ENCODE data around the gene KIF18A. TPM values are rescaled to one million over a fixed set of nuclear protein-coding genes. Genes with fewer than 3 reads are reported as not detected.

KIF18A gene
- total and polyA plus RNA-seq, 9 of the 15 experiments (the other 6 are each of a cell fraction or from before 2014, with no cell fraction given), result 15.1 to 36.1 (median 24.3) TPM

GRCh38 chr11:28107750-28108618 lies at the start of gene KIF18A, which contains the start of gene METTL15 (continued):
- TF ChIP-seq PRPF4 (IDR thresholded peaks at IDR 0.05; ENCODE audit: insufficient read depth, low read depth, low read length, poor library complexity, severe bottlenecking) (no peak), PTBP1 (IDR thresholded peaks at IDR 0.05; ENCODE audit: low read depth, low read length) (no peak), SREBF1 (IDR thresholded peaks at IDR 0.05; ENCODE audit: borderline replicate concordance, low read depth, low read length) (no peak), E2F5 (CRISPR knock-in tag; IDR thresholded peaks at IDR 0.05) (peak; percentile 72; the same call in 1 of the 2 replicates), NR2C2 (CRISPR knock-in tag; IDR thresholded peaks at IDR 0.05) (peak; percentile 14; the same call in 1 of the 2 replicates), NR2C2 (tag; IDR thresholded peaks at IDR 0.05) (peak; percentile 54), POLR2H (tag; IDR thresholded peaks at IDR 0.05; ENCODE audit: low read depth) (peak; percentile 79), ZNF408 (CRISPR knock-in tag; IDR thresholded peaks at IDR 0.05; ENCODE audit: low read depth) (no peak), SP1 (CRISPR knock-in tag; IDR thresholded peaks at IDR 0.05) (peak; percentile 82), NONO (IDR thresholded peaks at IDR 0.05; ENCODE audit: low read depth in 2 of 2, low read length in 1 of 2) (no peak), RREB1 (CRISPR knock-in tag; IDR thresholded peaks at IDR 0.05) (no peak)
- TF ChIP-seq, protein P1, sequence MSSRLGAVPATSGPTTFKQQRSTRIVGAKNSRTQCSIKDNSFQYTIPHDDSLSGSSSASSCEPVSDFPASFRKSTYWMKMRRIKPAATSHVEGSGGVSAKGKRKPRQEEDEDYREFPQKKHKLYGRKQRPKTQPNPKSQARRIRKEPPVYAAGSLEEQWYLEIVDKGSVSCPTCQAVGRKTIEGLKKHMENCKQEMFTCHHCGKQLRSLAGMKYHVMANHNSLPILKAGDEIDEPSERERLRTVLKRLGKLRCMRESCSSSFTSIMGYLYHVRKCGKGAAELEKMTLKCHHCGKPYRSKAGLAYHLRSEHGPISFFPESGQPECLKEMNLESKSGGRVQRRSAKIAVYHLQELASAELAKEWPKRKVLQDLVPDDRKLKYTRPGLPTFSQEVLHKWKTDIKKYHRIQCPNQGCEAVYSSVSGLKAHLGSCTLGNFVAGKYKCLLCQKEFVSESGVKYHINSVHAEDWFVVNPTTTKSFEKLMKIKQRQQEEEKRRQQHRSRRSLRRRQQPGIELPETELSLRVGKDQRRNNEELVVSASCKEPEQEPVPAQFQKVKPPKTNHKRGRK (tag; IDR thresholded peaks at IDR 0.05), result no peak
- TF ChIP-seq, protein P2, sequence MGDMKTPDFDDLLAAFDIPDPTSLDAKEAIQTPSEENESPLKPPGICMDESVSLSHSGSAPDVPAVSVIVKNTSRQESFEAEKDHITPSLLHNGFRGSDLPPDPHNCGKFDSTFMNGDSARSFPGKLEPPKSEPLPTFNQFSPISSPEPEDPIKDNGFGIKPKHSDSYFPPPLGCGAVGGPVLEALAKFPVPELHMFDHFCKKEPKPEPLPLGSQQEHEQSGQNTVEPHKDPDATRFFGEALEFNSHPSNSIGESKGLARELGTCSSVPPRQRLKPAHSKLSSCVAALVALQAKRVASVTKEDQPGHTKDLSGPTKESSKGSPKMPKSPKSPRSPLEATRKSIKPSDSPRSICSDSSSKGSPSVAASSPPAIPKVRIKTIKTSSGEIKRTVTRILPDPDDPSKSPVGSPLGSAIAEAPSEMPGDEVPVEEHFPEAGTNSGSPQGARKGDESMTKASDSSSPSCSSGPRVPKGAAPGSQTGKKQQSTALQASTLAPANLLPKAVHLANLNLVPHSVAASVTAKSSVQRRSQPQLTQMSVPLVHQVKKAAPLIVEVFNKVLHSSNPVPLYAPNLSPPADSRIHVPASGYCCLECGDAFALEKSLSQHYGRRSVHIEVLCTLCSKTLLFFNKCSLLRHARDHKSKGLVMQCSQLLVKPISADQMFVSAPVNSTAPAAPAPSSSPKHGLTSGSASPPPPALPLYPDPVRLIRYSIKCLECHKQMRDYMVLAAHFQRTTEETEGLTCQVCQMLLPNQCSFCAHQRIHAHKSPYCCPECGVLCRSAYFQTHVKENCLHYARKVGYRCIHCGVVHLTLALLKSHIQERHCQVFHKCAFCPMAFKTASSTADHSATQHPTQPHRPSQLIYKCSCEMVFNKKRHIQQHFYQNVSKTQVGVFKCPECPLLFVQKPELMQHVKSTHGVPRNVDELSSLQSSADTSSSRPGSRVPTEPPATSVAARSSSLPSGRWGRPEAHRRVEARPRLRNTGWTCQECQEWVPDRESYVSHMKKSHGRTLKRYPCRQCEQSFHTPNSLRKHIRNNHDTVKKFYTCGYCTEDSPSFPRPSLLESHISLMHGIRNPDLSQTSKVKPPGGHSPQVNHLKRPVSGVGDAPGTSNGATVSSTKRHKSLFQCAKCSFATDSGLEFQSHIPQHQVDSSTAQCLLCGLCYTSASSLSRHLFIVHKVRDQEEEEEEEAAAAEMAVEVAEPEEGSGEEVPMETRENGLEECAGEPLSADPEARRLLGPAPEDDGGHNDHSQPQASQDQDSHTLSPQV (IDR thresholded peaks at IDR 0.05), result no peak

Data from K562 (cell line).